ENCODE data around the gene EFTUD2.
"Not testable (repeated sequence)": the region's sequence is repeated elsewhere in the genome, so short reads cannot be mapped to it uniquely, and the experiment has no call there.

EFTUD2 gene

GRCh38 chr17:44848961-44849489 is 50.2 kb downstream of the EFTUD2 start:
- DNase-seq (ENCODE audit: low read depth, low spot score) = no peak

GRCh38 chr17:44848257-44848795 is 50.9 kb downstream of the EFTUD2 start:
- DNase-seq (ENCODE audit: low read depth, low spot score) = no peak

- no peak for DNase-seq (ENCODE audit: low read depth, low spot score)
Observed at GRCh38 chr17:44847586-44847985, 51.7 kb downstream of the EFTUD2 start, which contains the start of gene HIGD1B. Gene HIGD1B, plus strand, starts transcription at chr17:44847883. Its CDS starts 270 bp downstream, at chr17:44848153.

GRCh38 chr17:44846206-44846605 is 53.0 kb downstream of the EFTUD2 start:
- DNase-seq (ENCODE audit: low read depth, low spot score) = no peak

- peak; percentile 35 for DNase-seq (ENCODE audit: low read depth, low spot score)
Observed at GRCh38 chr17:44844390-44844830, 54.8 kb downstream of the EFTUD2 start.

GRCh38 chr17:44842748-44843147 is 56.5 kb downstream of the EFTUD2 start:
- DNase-seq (ENCODE audit: low read depth, low spot score) = peak; percentile 28

GRCh38 chr17:44840936-44841335 is 58.3 kb downstream of the EFTUD2 start:
- no peak for DNase-seq (ENCODE audit: low read depth, low spot score)

GRCh38 chr17:44840274-44840673 is 59.0 kb downstream of the EFTUD2 start:
- DNase-seq (ENCODE audit: low read depth, low spot score) = no peak

- DNase-seq (ENCODE audit: low read depth, low spot score) = no peak
Observed at GRCh38 chr17:44837196-44837595, 62.0 kb downstream of the EFTUD2 start.

- DNase-seq (ENCODE audit: low read depth, low spot score) = peak; percentile 28
Observed at GRCh38 chr17:44832805-44833204, 66.4 kb downstream of the EFTUD2 start.

- no peak for DNase-seq (ENCODE audit: low read depth, low spot score)
Observed at GRCh38 chr17:44831371-44831770, 67.9 kb downstream of the EFTUD2 start.

- DNase-seq (ENCODE audit: low read depth, low spot score) = peak; percentile 88
Observed at GRCh38 chr17:44830359-44831288, 68.6 kb downstream of the EFTUD2 start.

GRCh38 chr17:44829523-44830358 is 69.5 kb downstream of the EFTUD2 start, which contains the start of gene GJC1:
Gene GJC1, minus strand, starts transcription at chr17:44830287. Its CDS starts 24,470 bp downstream, at chr17:44805817.
- DNase-seq (ENCODE audit: low read depth, low spot score) = no peak

- no peak for DNase-seq (ENCODE audit: low read depth, low spot score)
Observed at GRCh38 chr17:44828919-44829522, 70.2 kb downstream of the EFTUD2 start.

GRCh38 chr17:44827863-44828262 is 71.4 kb downstream of the EFTUD2 start:
- no peak for DNase-seq (ENCODE audit: low read depth, low spot score)

GRCh38 chr17:44826123-44826790 is 73.0 kb downstream of the EFTUD2 start:
- DNase-seq (ENCODE audit: low read depth, low spot score) = no peak

GRCh38 chr17:44825236-44825635 is 74.0 kb downstream of the EFTUD2 start:
- not testable (repeated sequence) for DNase-seq (ENCODE audit: low read depth, low spot score)

GRCh38 chr17:44820631-44821212 is 78.5 kb downstream of the EFTUD2 start:
- no peak for DNase-seq (ENCODE audit: low read depth, low spot score)

GRCh38 chr17:44818508-44818907 is 80.7 kb downstream of the EFTUD2 start:
- not testable (repeated sequence) for DNase-seq (ENCODE audit: low read depth, low spot score)

GRCh38 chr17:44812263-44812662 is 87.0 kb downstream of the EFTUD2 start:
- DNase-seq (ENCODE audit: low read depth, low spot score) = no peak

All from iPS DF 19.7 (cell line).